K562 (cell line): Measurements from ENCODE around the gene POU3F3. TPM values are rescaled to one million over a fixed set of nuclear protein-coding genes. Genes with fewer than 3 reads are reported as not detected.

ENCODE experiments used
- ATAC-seq: fragments of 200-7000 bp; cut with Tn5 transposase; 3 replicates; pipeline ENCODE4 v1.9.1; 2020; ENCODE audit warnings: moderate library complexity
- BruUV-seq: library from RNA; stranded (reverse); fragments of 400-500 nt; replicated peaks from 2 replicates; lab custom pipeline; 2021; lab: Mats Ljungman, UMichigan
- CTCF ChIA-PET: fragments of 300-600 bp; formaldehyde crosslinking; extraction: SDS; loops from one replicate; lab custom pipeline; 2021; ENCODE audit warnings: low intra/inter-chr PET ratio; lab: Yijun Ruan, JAX
- POLR2A ChIA-PET: fragments of 300-600, 350-650 bp; sonication (Branson Sonifier 250); formaldehyde crosslinking; extraction: SDS; loops from one replicate; lab custom pipeline; 2021; ENCODE audit warnings: antibody characterized with exemption, inconsistent platforms; lab: Yijun Ruan, JAX
- DNase-seq, 4 experiments: peaks; one replicate each; pipeline versions ENCODE4 v3.0.0 to v3.0.0-alpha.2; 2011 to 2018; ENCODE audit warnings: low spot score in 3 of 4, mixed read lengths in 3 of 4; ENCODE audit errors: extremely low read depth in 1 of 4
- FAIRE-seq: peaks from 2 replicates; lab custom pipeline; 2011; peaks lifted over from hg19 to GRCh38; lab: Jason Lieb, UNC
- H2AFZ ChIP-seq: 2 replicates; pipeline ENCODE4 v1.6.0; 2011; ENCODE audit warnings: low read depth, low read length, control low read depth, inconsistent platforms
- H3K27ac ChIP-seq: fragments of 200-600 bp; 3 replicates; pipeline ENCODE4 v1.8.0; 2011; ENCODE audit warnings: low read depth, mild to moderate bottlenecking, control low read depth, inconsistent platforms, low read length, moderate library complexity, mixed read lengths; ENCODE audit errors: extremely low read depth
- H3K27me3 ChIP-seq, 2 experiments: fragments of 300-600 bp in 1 of 2; 2 replicates in 1 of 2; 3 replicates in 1 of 2; pipeline versions ENCODE4 v1.6.0 to v1.8.0; 2011; ENCODE audit warnings: inconsistent platforms in 2 of 2, low read length in 2 of 2, mild to moderate bottlenecking in 1 of 2, mixed read lengths in 1 of 2, moderate library complexity in 1 of 2; ENCODE audit not compliant: control insufficient read depth in 2 of 2, insufficient read depth in 2 of 2
- H3K36me3 ChIP-seq: fragments of 300-600 bp; 3 replicates; pipeline ENCODE4 v1.8.0; 2011; ENCODE audit warnings: mild to moderate bottlenecking, low read length, inconsistent platforms; ENCODE audit not compliant: control insufficient read depth, insufficient read depth
- H3K4me1 ChIP-seq, 2 experiments: fragments of 200-600 bp in 1 of 2; replicated peaks in 1 of 2; 2 replicates in 1 of 2; 3 replicates in 1 of 2; pipeline versions ENCODE4 v1.5.1 to v1.8.0; 2011; ENCODE audit warnings: inconsistent platforms in 2 of 2, low read length in 2 of 2, mild to moderate bottlenecking in 1 of 2, mixed read lengths in 1 of 2, moderate library complexity in 1 of 2; ENCODE audit not compliant: control insufficient read depth in 2 of 2, insufficient read depth in 2 of 2
- H3K4me2 ChIP-seq: 2 replicates; pipeline ENCODE4 v1.6.1; 2011; ENCODE audit warnings: low read length, control low read depth, inconsistent platforms, mixed read lengths; ENCODE audit not compliant: insufficient read depth
- H3K4me3 ChIP-seq: fragments of 200-600 bp; sonication (generic), shearing (Covaris generic); 2 replicates; pipeline ENCODE4 v1.5.1; 2016; ENCODE audit warnings: control low read depth, inconsistent platforms
- H3K79me2 ChIP-seq: fragments of 200-600 bp; 3 replicates; pipeline ENCODE4 v1.8.0; 2011; ENCODE audit warnings: low read length, inconsistent platforms; ENCODE audit not compliant: control insufficient read depth, insufficient read depth
- H3K9ac ChIP-seq, 2 experiments: 2 replicates each; pipeline versions ENCODE4 v1.6.0 to v1.6.1; 2011; ENCODE audit warnings: low read depth in 2 of 2, low read length in 2 of 2, control low read depth in 1 of 2, inconsistent platforms in 1 of 2, mild to moderate bottlenecking in 1 of 2, mixed read lengths in 1 of 2; ENCODE audit not compliant: insufficient read depth in 1 of 2
- H3K9me1 ChIP-seq: one replicate; pipeline ENCODE4 v1.6.0; 2011; ENCODE audit warnings: inconsistent platforms, mild to moderate bottlenecking, low read length, moderate library complexity; ENCODE audit not compliant: control insufficient read depth, insufficient read depth
- H3K9me3 ChIP-seq: replicated peaks from 2 replicates; pipeline ENCODE4 v1.5.1; 2011; ENCODE audit warnings: low read depth, low read length, inconsistent platforms; ENCODE audit not compliant: control insufficient read depth, insufficient read depth
- H4K20me1 ChIP-seq: replicated peaks from 2 replicates; pipeline ENCODE4 v1.6.1; 2011; ENCODE audit warnings: low read length, inconsistent platforms, mixed read lengths; ENCODE audit not compliant: control insufficient read depth, insufficient read depth
- ARID4B ChIP-seq: sonication (generic); formaldehyde crosslinking; IDR thresholded peaks from 2 replicates; pipeline ENCODE4 v1.8.0; 2022; ENCODE audit warnings: mild to moderate bottlenecking, missing genetic modification reagents
- ELK3 ChIP-seq: fragments of 450-650 bp; formaldehyde crosslinking; IDR thresholded peaks from 2 replicates; pipeline ENCODE4 v1.4.0; 2020; ENCODE audit warnings: mild to moderate bottlenecking
- FOXK1 ChIP-seq: sonication (generic); formaldehyde crosslinking; IDR thresholded peaks from 2 replicates; pipeline ENCODE4 v1.8.0; 2022; ENCODE audit warnings: missing genetic modification reagents, mild to moderate bottlenecking, borderline replicate concordance
- GTF2A2 ChIP-seq: IDR thresholded peaks from 2 replicates; pipeline ENCODE4 v1.6.1; 2016; ENCODE audit warnings: mild to moderate bottlenecking, missing genetic modification characterization, missing compliant biosample characterization
- KLF13 ChIP-seq: fragments of 450-650 bp; IDR thresholded peaks from 2 replicates; pipeline ENCODE4 v1.6.1; 2016; ENCODE audit warnings: missing genetic modification characterization, low read depth, mild to moderate bottlenecking, missing compliant biosample characterization, moderate library complexity, borderline replicate concordance
- RFX7 ChIP-seq: fragments of 250-450 bp; sonication (Bioruptor Pico); IDR thresholded peaks from 2 replicates; pipeline ENCODE4 v1.5.1; 2021; ENCODE audit warnings: mild to moderate bottlenecking
- SOX6 ChIP-seq: fragments of 450-650 bp; IDR thresholded peaks from 2 replicates; pipeline ENCODE4 v1.6.1; 2014; ENCODE audit warnings: mild to moderate bottlenecking
- TOE1 ChIP-seq, 2 experiments: fragments of 450-650 bp in 1 of 2; sonication (generic) in 1 of 2; formaldehyde crosslinking in 1 of 2; IDR thresholded peaks; 2 replicates each; pipeline versions ENCODE4 v1.7.1 to v1.8.0; 2016 to 2022; ENCODE audit warnings: borderline replicate concordance in 2 of 2, mild to moderate bottlenecking in 2 of 2, antibody characterized with exemption in 1 of 2, inconsistent platforms in 1 of 2, low read depth in 1 of 2, missing genetic modification reagents in 1 of 2, moderate library complexity in 1 of 2
- ZSCAN29 ChIP-seq: fragments of 450-650 bp; IDR thresholded peaks from 2 replicates; pipeline ENCODE4 v1.6.1; 2017
- WGBS: fragments of 100-300 bp; shearing (Covaris generic); methylation state at CpG from one replicate; pipeline ENCODE4 v1.1.6; 2016; ENCODE audit warnings: low coverage, mixed read lengths; ENCODE audit not compliant: insufficient coverage; ENCODE audit errors: missing lambda C conversion rate; 5-methylcytosine and 5-hydroxymethylcytosine counted together
- in situ Hi-C: fragments of 300-500 bp; cut with MboI; formaldehyde crosslinking; loops from 4 replicates; pipeline ENCODE4 v1.15.0; 2018; ENCODE audit warnings: inconsistent platforms, mixed read lengths
- intact Hi-C: fragments of 100-400 bp; cut with micrococcal nuclease; formaldehyde crosslinking; loops from 2 replicates; pipeline ENCODE4 v1.14.2; 2022
- polyA plus RNA-seq, 8 experiments: library from polyadenylated mRNA; depleted of rRNA in 4 of 8; stranded (reverse) in 5 of 8; unstranded in 3 of 8; fragments of >200 nt; fragmentation: Nextera tagmentation in 2 of 8; fragmentation: Illumina TruSeq in 1 of 8; extraction: Ambion mirVana in 2 of 8; extraction: Trizol in 1 of 8; gene quantifications; 2 replicates each; pipeline versions ENCODE4 v1.2.1 to v1.2.3, GENCODE V29; 2011 to 2014; ENCODE audit warnings: inconsistent platforms in 1 of 8, missing spikeins in 1 of 8
- total RNA-seq, 7 experiments: library from RNA; depleted of rRNA in 6 of 7; stranded (reverse); fragments of >200 nt in 6 of 7; fragmentation: Illumina TruSeq in 2 of 7; extraction: Trizol in 2 of 7; gene quantifications; 2 replicates each; pipeline versions ENCODE4 v1.2.1 to v1.2.3, GENCODE V29; 2011 to 2021; ENCODE audit warnings: low replicate concordance in 1 of 7

POU3F3 gene
- total and polyA plus RNA-seq, 9 of the 15 experiments (the other 6 are each of a cell fraction or from before 2014, with no cell fraction given): not detected

GRCh38 chr2:104848526-104848925, 5.4 kb upstream of the POU3F3 start:
- WGBS: 0% methylated on average over 4 of the region's 4 CpGs
- ATAC-seq (no peak), FAIRE-seq (no peak), DNase-seq (no peak)
- no peak overlapping the region for H3K27ac ChIP-seq
- POLR2A ChIA-PET: no interaction called here
- H3K9me3 ChIP-seq: no peaks in the 10 kb centered on the region
- intact Hi-C loops: no loop called here
- H3K4me1 ChIP-seq: peaks cover 0 to 19% of the 10 kb centered on the region in 2 experiments; a peak in 2 of 5 replicates
- H3K9me1 ChIP-seq: no peaks in the 10 kb centered on the region
- H3K4me2 ChIP-seq: no peak overlapping the region
- no peaks in the 10 kb centered on the region for H3K79me2 ChIP-seq
- no peaks in the 10 kb centered on the region for H3K36me3 ChIP-seq
- no peak overlapping the region for H3K9ac ChIP-seq
- H4K20me1 ChIP-seq: no peaks in the 10 kb centered on the region
- H3K4me3 ChIP-seq: no peak overlapping the region
- peaks cover 4 to 37% of the 10 kb centered on the region in 2 experiments; a peak in 3 of 5 replicates for H3K27me3 ChIP-seq
- in situ Hi-C loops: no loop called here
- BruUV-seq: no TSS peak
- CTCF ChIA-PET: no interaction called here
- no peak for TF ChIP-seq ELK3
- H2AFZ ChIP-seq: no peak overlapping the region

GRCh38 chr2:104849101-104849500, 4.8 kb upstream of the POU3F3 start:
- H2AFZ ChIP-seq: no peak overlapping the region
- TF ChIP-seq ARID4B (CRISPR knock-in tag) (no peak), KLF13 (no peak), RFX7 (CRISPR knock-in tag) (no peak), SOX6 (no peak), ZSCAN29 (no peak), FOXK1 (CRISPR knock-in tag) (no peak), TOE1 (IDR thresholded peaks at IDR 0.05; ENCODE audit: borderline replicate concordance) (no peak), TOE1 (CRISPR knock-in tag; IDR thresholded peaks at IDR 0.05; ENCODE audit: borderline replicate concordance, low read depth) (no peak), GTF2A2 (tag) (no peak)

More at GRCh38 chr2:104849101-104849500, 4.8 kb upstream of the POU3F3 start:
- ChIA-PET POLR2A (no interaction called here), CTCF (interaction anchor here (1.6 kb wide), 1 partner anchor 1560 kb away, joined by 4 read pairs; no protein-coding TSS in a partner anchor)
- Histone ChIP-seq H3K9me1 (no peaks in the 10 kb centered on the region), H3K9ac (no peak overlapping the region), H3K9me3 (no peaks in the 10 kb centered on the region), H4K20me1 (no peaks in the 10 kb centered on the region), H3K79me2 (no peaks in the 10 kb centered on the region), H3K4me2 (no peak overlapping the region), H3K27ac (no peak overlapping the region), H3K4me3 (no peak overlapping the region), H3K36me3 (no peaks in the 10 kb centered on the region), H3K27me3 (peaks cover 4 to 31% of the 10 kb centered on the region in 2 experiments; a peak in 3 of 5 replicates), H3K4me1 (peaks cover 0 to 16% of the 10 kb centered on the region in 2 experiments; a peak in 2 of 5 replicates)
- intact Hi-C loops: loop anchor here (1.0 kb wide), 1 partner anchor 1688 kb away; no protein-coding TSS in a partner anchor
- in situ Hi-C loops: no loop called here
- BruUV-seq: no TSS peak
- FAIRE-seq (no peak), ATAC-seq (no peak), DNase-seq (no peak)
- WGBS: 0% methylated on average over 1 of the region's 1 CpG
